PC-3 (cell line): Measurements from ENCODE around the gene DECR2. TPM values are rescaled to one million over a fixed set of nuclear protein-coding genes. Genes with fewer than 3 reads are reported as not detected.

Experiments
- ATAC-seq: fragments of 200-7000 bp; cut with Tn5 transposase; 2 replicates; pipeline ENCODE4 v1.9.1; 2020; ENCODE audit warnings: mild to moderate bottlenecking, moderate library complexity
- BruUV-seq: library from RNA; stranded (reverse); fragments of 400-500 nt; replicated peaks from 2 replicates; lab custom pipeline; 2021; lab: Mats Ljungman, UMichigan
- CTCF ChIA-PET: fragments of 300-600 bp; sonication (Branson Sonifier 250); formaldehyde crosslinking; loops from one replicate; lab custom pipeline; 2022; ENCODE audit warnings: antibody characterized with exemption; lab: Charles Lee
- POLR2A ChIA-PET: fragments of 300-600 bp; sonication (Branson Sonifier 250); formaldehyde crosslinking; loops from one replicate; lab custom pipeline; 2022; ENCODE audit warnings: antibody characterized with exemption; ENCODE audit not compliant: unreplicated experiment; lab: Charles Lee
- DNase-seq: peaks from one replicate; pipeline ENCODE4 v3.0.0-alpha.2; 2015
- H2AFZ ChIP-seq: fragments of 300-600 bp; sonication (generic); 2 replicates; pipeline ENCODE4 v1.6.0; 2016; ENCODE audit warnings: antibody characterized with exemption, low read length
- H3F3A ChIP-seq: fragments of 300-600 bp; sonication (generic); one replicate; pipeline ENCODE4 v1.6.0; 2017; ENCODE audit warnings: antibody characterized with exemption, low read length, control low read depth, mild to moderate bottlenecking; ENCODE audit not compliant: unreplicated experiment
- H3K27ac ChIP-seq: fragments of 300-600 bp; sonication (generic); 2 replicates; pipeline ENCODE4 v1.5.1; 2016; ENCODE audit warnings: mild to moderate bottlenecking, low read length
- H3K27me3 ChIP-seq: fragments of 300-600 bp; sonication (generic); 2 replicates; pipeline ENCODE4 v1.6.1; 2016; ENCODE audit warnings: low read length, mixed read lengths
- H3K36me3 ChIP-seq: fragments of 300-600 bp; sonication (generic); 2 replicates; pipeline ENCODE4 v1.6.1; 2016; ENCODE audit warnings: low read depth, mixed run types, low read length, mixed read lengths
- H3K4me1 ChIP-seq: fragments of 300-600 bp; sonication (generic); 2 replicates; pipeline ENCODE4 v1.5.1; 2016; ENCODE audit warnings: low read length; ENCODE audit not compliant: insufficient read depth
- H3K4me2 ChIP-seq: fragments of 300-600 bp; sonication (generic); 2 replicates; pipeline ENCODE4 v1.6.0; 2016; ENCODE audit warnings: low read length
- H3K4me3 ChIP-seq: fragments of 300-600 bp; sonication (generic); 2 replicates; pipeline ENCODE4 v1.5.1; 2016; ENCODE audit warnings: mild to moderate bottlenecking, low read length, mixed read lengths
- H3K79me2 ChIP-seq: fragments of 300-600 bp; sonication (generic); 2 replicates; pipeline ENCODE4 v1.6.1; 2017; ENCODE audit warnings: low read length, mixed read lengths
- H3K9ac ChIP-seq: fragments of 300-600 bp; sonication (generic); 2 replicates; pipeline ENCODE4 v1.6.0; 2016; ENCODE audit warnings: mild to moderate bottlenecking, low read length
- H3K9me2 ChIP-seq: fragments of 300-600 bp; sonication (generic); replicated peaks from 2 replicates; pipeline ENCODE4 v1.6.1; 2016; ENCODE audit warnings: mixed run types, low read length, mixed read lengths
- H3K9me3 ChIP-seq: fragments of 300-600 bp; sonication (generic); 2 replicates; pipeline ENCODE4 v1.6.1; 2016; ENCODE audit warnings: low read length, mixed read lengths
- H4K20me1 ChIP-seq: fragments of 300-600 bp; sonication (generic); 2 replicates; pipeline ENCODE4 v1.6.1; 2016; ENCODE audit warnings: low read length, mixed read lengths
- CTCF ChIP-seq: fragments of 300-600 bp; sonication (generic); conservative IDR thresholded peaks from 2 replicates; pipeline ENCODE4 v1.5.1; 2017; ENCODE audit warnings: antibody characterized with exemption, low read depth, mild to moderate bottlenecking, low read length
- EZH2 ChIP-seq: fragments of 300-600 bp; sonication (generic); IDR thresholded peaks from one replicate; pipeline ENCODE4 v1.6.1; 2017; ENCODE audit warnings: antibody characterized with exemption, mild to moderate bottlenecking, low read length; ENCODE audit not compliant: unreplicated experiment
- EZH2phosphoT487 ChIP-seq: fragments of 300-600 bp; sonication (generic); IDR thresholded peaks from 2 replicates; pipeline ENCODE4 v1.6.1; 2018; ENCODE audit warnings: mild to moderate bottlenecking, antibody characterized with exemption, low read length, borderline replicate concordance
- intact Hi-C: fragments of 100-400 bp; cut with micrococcal nuclease; formaldehyde crosslinking; loops from 2 replicates; pipeline ENCODE4 v1.9.0; 2023
- total RNA-seq: library from RNA; depleted of rRNA; stranded (reverse); fragments of >200 nt; gene quantifications from 2 replicates; pipeline ENCODE4 v1.2.3, GENCODE V29; 2014

The DECR2 gene
- total RNA-seq, 1 experiment from 2014 or later, result 19.8 TPM

- Histone ChIP-seq H3K9me3 (no peaks in the 10 kb centered on the region), H3K27ac (no peak overlapping the region), H3K36me3 (no peaks in the 10 kb centered on the region), H3F3A (no peaks in the 10 kb centered on the region), H3K4me2 (no peak overlapping the region), H3K27me3 (no peaks in the 10 kb centered on the region), H3K4me3 (no peak overlapping the region), H3K9ac (no peak overlapping the region), H3K9me2 (no peaks in the 10 kb centered on the region), H4K20me1 (no peaks in the 10 kb centered on the region), H3K79me2 (peaks cover 11% of the 10 kb centered on the region), H2AFZ (no peak overlapping the region), H3K4me1 (no peaks in the 10 kb centered on the region; the same call in 1 of the 2 replicates)
- TF ChIP-seq CTCF (no peak), EZH2phosphoT487 (no peak), EZH2 (no peak)
- ChIA-PET CTCF (no interaction called here), POLR2A (no interaction called here)
- ATAC-seq (no peak), DNase-seq (no peak)
- no TSS peak for BruUV-seq
- intact Hi-C loops, result no loop called here
Measured at GRCh38 chr16:375212-375611, 26.5 kb upstream of the DECR2 start.

- no peak overlapping the region for H3K9ac ChIP-seq
- ATAC-seq, result no peak
- DNase-seq, result no peak
- H3K79me2 ChIP-seq, result peaks cover 20% of the 10 kb centered on the region
- H3K9me3 ChIP-seq, result no peaks in the 10 kb centered on the region
- H3K9me2 ChIP-seq, result no peaks in the 10 kb centered on the region
- H3K27ac ChIP-seq, result no peak overlapping the region
- CTCF ChIA-PET, result no interaction called here
- H3K4me3 ChIP-seq, result no peak overlapping the region
- H3F3A ChIP-seq, result no peaks in the 10 kb centered on the region
- no TSS peak for BruUV-seq
- intact Hi-C loops, result no loop called here
- H3K27me3 ChIP-seq, result no peaks in the 10 kb centered on the region
- no peaks in the 10 kb centered on the region for H4K20me1 ChIP-seq
- no peaks in the 10 kb centered on the region for H3K36me3 ChIP-seq
- POLR2A ChIA-PET, result no interaction called here
- no peak for TF ChIP-seq EZH2
- TF ChIP-seq CTCF, result no peak
- no peak for TF ChIP-seq EZH2phosphoT487
- H3K4me2 ChIP-seq, result no peak overlapping the region
- no peak overlapping the region for H2AFZ ChIP-seq
- H3K4me1 ChIP-seq, result no peaks in the 10 kb centered on the region
Measured at GRCh38 chr16:375927-376816, 25.5 kb upstream of the DECR2 start.

- no peaks in the 10 kb centered on the region for H3F3A ChIP-seq
- H3K27ac ChIP-seq, result no peak overlapping the region
- CTCF ChIA-PET, result no interaction called here
- H3K4me2 ChIP-seq, result no peak overlapping the region
- no peaks in the 10 kb centered on the region for H3K27me3 ChIP-seq
- H3K9ac ChIP-seq, result no peak overlapping the region
- no peaks in the 10 kb centered on the region for H4K20me1 ChIP-seq
- DNase-seq, result no peak
- H3K36me3 ChIP-seq, result no peaks in the 10 kb centered on the region
- intact Hi-C loops, result no loop called here
- H3K9me3 ChIP-seq, result no peaks in the 10 kb centered on the region
- no peak for ATAC-seq
- POLR2A ChIA-PET, result no interaction called here
- no peaks in the 10 kb centered on the region for H3K4me1 ChIP-seq
- BruUV-seq, result no TSS peak
- no peak for TF ChIP-seq EZH2
- no peak for TF ChIP-seq EZH2phosphoT487
- TF ChIP-seq CTCF, result no peak
- H3K79me2 ChIP-seq, result peaks cover 22% of the 10 kb centered on the region
- no peak overlapping the region for H3K4me3 ChIP-seq
- no peak overlapping the region for H2AFZ ChIP-seq
- no peaks in the 10 kb centered on the region for H3K9me2 ChIP-seq
Measured at GRCh38 chr16:376817-377418, 24.8 kb upstream of the DECR2 start.
